Measurements from ENCODE around the gene LSM3. TPM values are rescaled to one million over a fixed set of nuclear protein-coding genes. Genes with fewer than 3 reads are reported as not detected.

Gene LSM3
- total RNA-seq, 2 experiments from 2014 or later = 12.4 to 21.9 TPM

GRCh38 chr3:14246414-14246813 lies 67.8 kb downstream of the LSM3 start:
- intact Hi-C loops (cut with micrococcal nuclease; ENCODE audit: unreplicated experiment) = no loop called here
- Histone ChIP-seq H3K4me1 (ENCODE audit: insufficient read depth, low read length, poor library complexity, severe bottlenecking) (no peaks in the 10 kb centered on the region), H3K36me3 (ENCODE audit: insufficient read depth, low read length) (no peaks in the 10 kb centered on the region), H3K4me2 (ENCODE audit: low read length) (no peak overlapping the region), H3K79me2 (ENCODE audit: insufficient read depth, low read depth, low read length) (no peaks in the 10 kb centered on the region), H4K20me1 (ENCODE audit: insufficient read depth, low read length) (no peaks in the 10 kb centered on the region), H3K4me3 (ENCODE audit: low read depth, low read length, poor library complexity, severe bottlenecking) (no peak overlapping the region), H3K27ac (ENCODE audit: low read depth, low read length, poor library complexity, severe bottlenecking) (no peak overlapping the region), H3K9me3 (ENCODE audit: low read length) (no peaks in the 10 kb centered on the region), H3K9me2 (ENCODE audit: insufficient read depth, low read length) (no peaks in the 10 kb centered on the region), H2AFZ (ENCODE audit: low read length) (no peak overlapping the region)
- POLR2A ChIA-PET = no interaction called here
- no TSS peak for BruUV-seq (replicated peaks)
- no peak for DNase-seq (ENCODE audit: low spot score)
- CTCF ChIA-PET (ENCODE audit: unreplicated experiment) = interaction anchor here (0.5 kb wide), 1 partner anchor 66 kb away, joined by 3 read pairs; no protein-coding TSS in a partner anchor
- TF ChIP-seq, protein P1, sequence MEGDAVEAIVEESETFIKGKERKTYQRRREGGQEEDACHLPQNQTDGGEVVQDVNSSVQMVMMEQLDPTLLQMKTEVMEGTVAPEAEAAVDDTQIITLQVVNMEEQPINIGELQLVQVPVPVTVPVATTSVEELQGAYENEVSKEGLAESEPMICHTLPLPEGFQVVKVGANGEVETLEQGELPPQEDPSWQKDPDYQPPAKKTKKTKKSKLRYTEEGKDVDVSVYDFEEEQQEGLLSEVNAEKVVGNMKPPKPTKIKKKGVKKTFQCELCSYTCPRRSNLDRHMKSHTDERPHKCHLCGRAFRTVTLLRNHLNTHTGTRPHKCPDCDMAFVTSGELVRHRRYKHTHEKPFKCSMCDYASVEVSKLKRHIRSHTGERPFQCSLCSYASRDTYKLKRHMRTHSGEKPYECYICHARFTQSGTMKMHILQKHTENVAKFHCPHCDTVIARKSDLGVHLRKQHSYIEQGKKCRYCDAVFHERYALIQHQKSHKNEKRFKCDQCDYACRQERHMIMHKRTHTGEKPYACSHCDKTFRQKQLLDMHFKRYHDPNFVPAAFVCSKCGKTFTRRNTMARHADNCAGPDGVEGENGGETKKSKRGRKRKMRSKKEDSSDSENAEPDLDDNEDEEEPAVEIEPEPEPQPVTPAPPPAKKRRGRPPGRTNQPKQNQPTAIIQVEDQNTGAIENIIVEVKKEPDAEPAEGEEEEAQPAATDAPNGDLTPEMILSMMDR (conservative IDR thresholded peaks at IDR 0.05; ENCODE audit: low read length) = no peak
- no peak for TF ChIP-seq EZH2phosphoT487 (IDR thresholded peaks at IDR 0.05; ENCODE audit: borderline replicate concordance, low read depth, low read length)

DNA sequence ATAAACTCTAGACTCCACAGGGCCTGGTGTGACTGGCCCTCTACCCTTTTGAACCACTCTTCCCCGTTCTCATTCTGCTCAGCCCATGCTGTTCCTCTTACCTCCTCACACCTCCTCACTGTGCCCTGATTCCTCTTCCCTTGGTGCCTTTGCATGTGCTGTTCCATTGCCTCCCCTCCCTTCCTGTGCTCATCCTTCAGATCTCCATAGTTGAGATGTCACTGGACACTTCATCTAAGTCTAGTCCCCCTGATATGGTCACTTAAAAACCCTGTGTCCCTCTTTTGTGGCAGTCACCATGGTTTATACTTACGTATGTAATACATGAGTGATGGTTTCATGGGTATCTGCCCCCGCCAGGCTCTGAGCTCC lies 69.8 kb downstream of the LSM3 start:
- H3K36me3 ChIP-seq (ENCODE audit: insufficient read depth, low read length) = no peaks in the 10 kb centered on the region
- ChIA-PET CTCF (ENCODE audit: unreplicated experiment) (no interaction called here), POLR2A (no interaction called here)
- H3K9me3 ChIP-seq (ENCODE audit: low read length) = no peaks in the 10 kb centered on the region
- no peaks in the 10 kb centered on the region for H3K79me2 ChIP-seq (ENCODE audit: insufficient read depth, low read depth, low read length)
- H3K4me1 ChIP-seq (ENCODE audit: insufficient read depth, low read length, poor library complexity, severe bottlenecking) = no peaks in the 10 kb centered on the region
- TF ChIP-seq EZH2phosphoT487 (IDR thresholded peaks at IDR 0.05; ENCODE audit: borderline replicate concordance, low read depth, low read length) = no peak
- TF ChIP-seq, protein P1 (conservative IDR thresholded peaks at IDR 0.05; ENCODE audit: low read length) = no peak
- H4K20me1 ChIP-seq (ENCODE audit: insufficient read depth, low read length) = no peaks in the 10 kb centered on the region
- H3K27ac ChIP-seq (ENCODE audit: low read depth, low read length, poor library complexity, severe bottlenecking) = no peak overlapping the region
- no TSS peak for BruUV-seq (replicated peaks)
- H3K4me3 ChIP-seq (ENCODE audit: low read depth, low read length, poor library complexity, severe bottlenecking) = no peak overlapping the region
- no peak overlapping the region for H3K4me2 ChIP-seq (ENCODE audit: low read length)
- DNase-seq (ENCODE audit: low spot score) = no peak
- intact Hi-C loops (cut with micrococcal nuclease; ENCODE audit: unreplicated experiment) = no loop called here
- H3K9me2 ChIP-seq (ENCODE audit: insufficient read depth, low read length) = no peaks in the 10 kb centered on the region
- H2AFZ ChIP-seq (ENCODE audit: low read length) = no peak overlapping the region

- intact Hi-C loops (cut with micrococcal nuclease; ENCODE audit: unreplicated experiment) = no loop called here
- H3K36me3 ChIP-seq (ENCODE audit: insufficient read depth, low read length) = no peaks in the 10 kb centered on the region
- no peak overlapping the region for H3K4me3 ChIP-seq (ENCODE audit: low read depth, low read length, poor library complexity, severe bottlenecking)
- H3K4me2 ChIP-seq (ENCODE audit: low read length) = no peak overlapping the region
- no peaks in the 10 kb centered on the region for H3K79me2 ChIP-seq (ENCODE audit: insufficient read depth, low read depth, low read length)
- no peaks in the 10 kb centered on the region for H3K9me2 ChIP-seq (ENCODE audit: insufficient read depth, low read length)
- no peak for DNase-seq (ENCODE audit: low spot score)
- TF ChIP-seq, protein P1 (conservative IDR thresholded peaks at IDR 0.05; ENCODE audit: low read length) = no peak
- TF ChIP-seq EZH2phosphoT487 (IDR thresholded peaks at IDR 0.05; ENCODE audit: borderline replicate concordance, low read depth, low read length) = no peak
- BruUV-seq (replicated peaks) = no TSS peak
- ChIA-PET CTCF (ENCODE audit: unreplicated experiment) (no interaction called here), POLR2A (interaction anchor here (0.5 kb wide), 1 partner anchor 402 kb away, joined by 5 read pairs; no protein-coding TSS in a partner anchor)
- no peaks in the 10 kb centered on the region for H3K9me3 ChIP-seq (ENCODE audit: low read length)
- no peak overlapping the region for H2AFZ ChIP-seq (ENCODE audit: low read length)
- H3K27ac ChIP-seq (ENCODE audit: low read depth, low read length, poor library complexity, severe bottlenecking) = no peak overlapping the region
- H3K4me1 ChIP-seq (ENCODE audit: insufficient read depth, low read length, poor library complexity, severe bottlenecking) = no peaks in the 10 kb centered on the region
- H4K20me1 ChIP-seq (ENCODE audit: insufficient read depth, low read length) = no peaks in the 10 kb centered on the region
These were observed 70.4 kb downstream of the LSM3 start for GRCh38 chr3:14248849-14249523.
